WTC11 (cell line): ENCODE data around the gene ECHDC3. TPM values are rescaled to one million over a fixed set of nuclear protein-coding genes. Genes with fewer than 3 reads are reported as not detected.

Source experiments
- ATAC-seq: fragments of 200-7000 bp; cut with Tn5 transposase; 2 replicates; pipeline ENCODE4 v1.10.0; 2021; ENCODE audit warnings: mild to moderate bottlenecking, moderate library complexity
- CTCF ChIA-PET: fragments of 300-600 bp; sonication (Branson Sonifier 250); formaldehyde crosslinking; loops from one replicate; lab custom pipeline; 2021; ENCODE audit warnings: antibody characterized with exemption; lab: Charles Lee
- POLR2A ChIA-PET: fragments of 350-600 bp; sonication (Branson Sonifier 250); formaldehyde crosslinking; loops from one replicate; lab custom pipeline; 2021; ENCODE audit warnings: antibody characterized with exemption; lab: Charles Lee
- DNase-seq: peaks from one replicate; pipeline ENCODE4 v3.0.0; 2021; ENCODE audit warnings: low spot score
- H3K27ac Mint-ChIP-seq: 2 replicates; pipeline ENCODE4 v1.8.0; 2021; ENCODE audit warnings: mixed read lengths
- H3K27me3 Mint-ChIP-seq: 2 replicates; pipeline ENCODE4 v1.8.0; 2021; ENCODE audit warnings: low read depth, mild to moderate bottlenecking, moderate library complexity, mixed read lengths
- H3K36me3 Mint-ChIP-seq: 2 replicates; pipeline ENCODE4 v1.8.0; 2021; ENCODE audit warnings: mixed read lengths
- H3K4me1 Mint-ChIP-seq: 2 replicates; pipeline ENCODE4 v1.8.0; 2022; ENCODE audit warnings: mixed read lengths
- H3K4me3 Mint-ChIP-seq: 2 replicates; pipeline ENCODE4 v1.8.0; 2021; ENCODE audit warnings: mild to moderate bottlenecking, moderate library complexity, mixed read lengths
- H3K9me3 Mint-ChIP-seq: 2 replicates; pipeline ENCODE4 v1.8.0; 2021; ENCODE audit warnings: mixed read lengths
- CBFB ChIP-seq: sonication (generic); formaldehyde crosslinking; IDR thresholded peaks from 2 replicates; pipeline ENCODE4 v1.8.1; 2022; ENCODE audit warnings: mild to moderate bottlenecking, low read depth, missing genetic modification reagents
- ELF4 ChIP-seq: sonication (generic); formaldehyde crosslinking; IDR thresholded peaks from 2 replicates; pipeline ENCODE4 v1.8.1; 2022; ENCODE audit warnings: low read depth, mild to moderate bottlenecking, moderate library complexity, missing genetic modification reagents
- ESRRA ChIP-seq: sonication (generic); formaldehyde crosslinking; IDR thresholded peaks from 2 replicates; pipeline ENCODE4 v1.8.1; 2022; ENCODE audit warnings: mild to moderate bottlenecking, missing genetic modification reagents, borderline replicate concordance
- FOXJ3 ChIP-seq: sonication (generic); formaldehyde crosslinking; IDR thresholded peaks from 2 replicates; pipeline ENCODE4 v1.9.0; 2021; ENCODE audit warnings: missing genetic modification reagents, mild to moderate bottlenecking, borderline replicate concordance
- RORB ChIP-seq: fragments of 250-450 bp; sonication (Bioruptor Pico); IDR thresholded peaks from 2 replicates; pipeline ENCODE4 v1.9.0; 2021; ENCODE audit warnings: mild to moderate bottlenecking
- SP1 ChIP-seq: sonication (generic); formaldehyde crosslinking; conservative IDR thresholded peaks from 2 replicates; pipeline ENCODE4 v1.8.1; 2022; ENCODE audit warnings: missing genetic modification reagents
- ZNF121 ChIP-seq: sonication (generic); formaldehyde crosslinking; IDR thresholded peaks from 2 replicates; pipeline ENCODE4 v1.8.0; 2023; ENCODE audit warnings: missing genetic modification reagents
- ZNF317 ChIP-seq: sonication (generic); formaldehyde crosslinking; IDR thresholded peaks from 2 replicates; pipeline ENCODE4 v1.8.1; 2023; ENCODE audit warnings: low read depth, mild to moderate bottlenecking, moderate library complexity, missing genetic modification reagents, borderline replicate concordance
- ZNF532 ChIP-seq: fragments of 250-450 bp; sonication (Bioruptor Pico); IDR thresholded peaks from 2 replicates; pipeline ENCODE4 v1.9.0; 2021; ENCODE audit warnings: mild to moderate bottlenecking, borderline replicate concordance
- total RNA-seq: library from RNA; stranded (reverse); gene quantifications from 3 replicates; pipeline ENCODE4 v1.2.3, GENCODE V29; 2021
- TF ChIP-seq, protein P1 (sequence below): fragments of 250-450 bp; sonication (Bioruptor Pico); IDR thresholded peaks from 2 replicates; pipeline ENCODE4 v1.8.0; 2021; ENCODE audit warnings: mild to moderate bottlenecking
- TF ChIP-seq, protein P2 (sequence below): sonication (generic); formaldehyde crosslinking; IDR thresholded peaks from 2 replicates; pipeline ENCODE4 v1.8.0; 2023; ENCODE audit warnings: missing genetic modification reagents, mild to moderate bottlenecking, borderline replicate concordance
- TF ChIP-seq, protein P3 (sequence below): sonication (generic); formaldehyde crosslinking; IDR thresholded peaks from 2 replicates; pipeline ENCODE4 v1.8.1; 2023; ENCODE audit warnings: mild to moderate bottlenecking, missing genetic modification reagents, borderline replicate concordance
- TF ChIP-seq, protein P4 (sequence below): sonication (generic); formaldehyde crosslinking; IDR thresholded peaks from 2 replicates; pipeline ENCODE4 v1.8.1; 2022; ENCODE audit warnings: missing genetic modification reagents, borderline replicate concordance
- TF ChIP-seq, protein P5 (sequence below): fragments of 250-450 bp; sonication (Bioruptor Pico); IDR thresholded peaks from 2 replicates; pipeline ENCODE4 v1.9.0; 2021; ENCODE audit warnings: mild to moderate bottlenecking

Gene ECHDC3
- total RNA-seq, 1 experiment from 2014 or later, result 17.1 TPM

DNA sequence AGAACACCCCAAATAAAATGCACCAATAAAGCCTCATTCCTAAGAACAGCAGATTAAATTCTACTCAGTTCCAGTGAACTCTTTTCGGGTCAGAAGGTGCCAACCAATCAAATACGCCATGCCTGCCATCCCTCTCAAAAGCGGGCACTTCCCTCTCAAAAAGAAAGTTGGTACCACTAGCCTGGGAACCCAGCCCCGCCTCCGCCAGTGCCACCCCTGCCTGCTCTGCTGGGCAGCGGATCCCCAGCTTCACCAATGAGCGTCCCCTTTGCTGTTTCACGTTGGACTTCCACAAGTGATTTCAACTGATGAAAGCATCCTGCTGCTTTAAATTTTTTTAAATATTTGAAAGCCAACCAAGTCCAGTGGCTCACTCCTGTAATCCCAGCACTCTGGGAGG lies 47.8 kb downstream of the ECHDC3 start:
- Mint-ChIP-seq H3K4me1 (no peaks in the 10 kb centered on the region), H3K9me3 (peaks cover 9% of the 10 kb centered on the region), H3K4me3 (no peak overlapping the region), H3K36me3 (peaks cover 7% of the 10 kb centered on the region), H3K27ac (no peak overlapping the region), H3K27me3 (no peaks in the 10 kb centered on the region)
- DNase-seq (no peak), ATAC-seq (no peak)
- ChIA-PET CTCF (interaction anchor here (0.6 to 1.4 kb wide), 4 partner anchors 7 to 200 kb away, joined by 3 to 4 read pairs (median 3); no protein-coding TSS in a partner anchor), POLR2A (no interaction called here)
- TF ChIP-seq, protein P1, sequence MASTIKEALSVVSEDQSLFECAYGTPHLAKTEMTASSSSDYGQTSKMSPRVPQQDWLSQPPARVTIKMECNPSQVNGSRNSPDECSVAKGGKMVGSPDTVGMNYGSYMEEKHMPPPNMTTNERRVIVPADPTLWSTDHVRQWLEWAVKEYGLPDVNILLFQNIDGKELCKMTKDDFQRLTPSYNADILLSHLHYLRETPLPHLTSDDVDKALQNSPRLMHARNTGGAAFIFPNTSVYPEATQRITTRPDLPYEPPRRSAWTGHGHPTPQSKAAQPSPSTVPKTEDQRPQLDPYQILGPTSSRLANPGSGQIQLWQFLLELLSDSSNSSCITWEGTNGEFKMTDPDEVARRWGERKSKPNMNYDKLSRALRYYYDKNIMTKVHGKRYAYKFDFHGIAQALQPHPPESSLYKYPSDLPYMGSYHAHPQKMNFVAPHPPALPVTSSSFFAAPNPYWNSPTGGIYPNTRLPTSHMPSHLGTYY, result no peak
- TF ChIP-seq SP1 (CRISPR knock-in tag) (no peak), ZNF317 (CRISPR knock-in tag) (no peak), ESRRA (no peak)
- TF ChIP-seq, protein P2, sequence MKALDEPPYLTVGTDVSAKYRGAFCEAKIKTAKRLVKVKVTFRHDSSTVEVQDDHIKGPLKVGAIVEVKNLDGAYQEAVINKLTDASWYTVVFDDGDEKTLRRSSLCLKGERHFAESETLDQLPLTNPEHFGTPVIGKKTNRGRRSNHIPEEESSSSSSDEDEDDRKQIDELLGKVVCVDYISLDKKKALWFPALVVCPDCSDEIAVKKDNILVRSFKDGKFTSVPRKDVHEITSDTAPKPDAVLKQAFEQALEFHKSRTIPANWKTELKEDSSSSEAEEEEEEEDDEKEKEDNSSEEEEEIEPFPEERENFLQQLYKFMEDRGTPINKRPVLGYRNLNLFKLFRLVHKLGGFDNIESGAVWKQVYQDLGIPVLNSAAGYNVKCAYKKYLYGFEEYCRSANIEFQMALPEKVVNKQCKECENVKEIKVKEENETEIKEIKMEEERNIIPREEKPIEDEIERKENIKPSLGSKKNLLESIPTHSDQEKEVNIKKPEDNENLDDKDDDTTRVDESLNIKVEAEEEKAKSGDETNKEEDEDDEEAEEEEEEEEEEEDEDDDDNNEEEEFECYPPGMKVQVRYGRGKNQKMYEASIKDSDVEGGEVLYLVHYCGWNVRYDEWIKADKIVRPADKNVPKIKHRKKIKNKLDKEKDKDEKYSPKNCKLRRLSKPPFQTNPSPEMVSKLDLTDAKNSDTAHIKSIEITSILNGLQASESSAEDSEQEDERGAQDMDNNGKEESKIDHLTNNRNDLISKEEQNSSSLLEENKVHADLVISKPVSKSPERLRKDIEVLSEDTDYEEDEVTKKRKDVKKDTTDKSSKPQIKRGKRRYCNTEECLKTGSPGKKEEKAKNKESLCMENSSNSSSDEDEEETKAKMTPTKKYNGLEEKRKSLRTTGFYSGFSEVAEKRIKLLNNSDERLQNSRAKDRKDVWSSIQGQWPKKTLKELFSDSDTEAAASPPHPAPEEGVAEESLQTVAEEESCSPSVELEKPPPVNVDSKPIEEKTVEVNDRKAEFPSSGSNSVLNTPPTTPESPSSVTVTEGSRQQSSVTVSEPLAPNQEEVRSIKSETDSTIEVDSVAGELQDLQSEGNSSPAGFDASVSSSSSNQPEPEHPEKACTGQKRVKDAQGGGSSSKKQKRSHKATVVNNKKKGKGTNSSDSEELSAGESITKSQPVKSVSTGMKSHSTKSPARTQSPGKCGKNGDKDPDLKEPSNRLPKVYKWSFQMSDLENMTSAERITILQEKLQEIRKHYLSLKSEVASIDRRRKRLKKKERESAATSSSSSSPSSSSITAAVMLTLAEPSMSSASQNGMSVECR (CRISPR knock-in tag), result no peak

- no peak for DNase-seq
- ChIA-PET CTCF (interaction anchor here (1.5 to 3.5 kb wide), 3 partner anchors 11 to 193 kb away, joined by 3 to 24 read pairs (median 6); no protein-coding TSS in a partner anchor), POLR2A (no interaction called here)
- TF ChIP-seq ZNF532 (CRISPR knock-in tag) (no peak), CBFB (CRISPR knock-in tag) (no peak), FOXJ3 (no peak), ZNF317 (CRISPR knock-in tag) (no peak), RORB (CRISPR knock-in tag) (no peak), ZNF121 (CRISPR knock-in tag) (no peak), ELF4 (CRISPR knock-in tag) (no peak)
- TF ChIP-seq, protein P3, sequence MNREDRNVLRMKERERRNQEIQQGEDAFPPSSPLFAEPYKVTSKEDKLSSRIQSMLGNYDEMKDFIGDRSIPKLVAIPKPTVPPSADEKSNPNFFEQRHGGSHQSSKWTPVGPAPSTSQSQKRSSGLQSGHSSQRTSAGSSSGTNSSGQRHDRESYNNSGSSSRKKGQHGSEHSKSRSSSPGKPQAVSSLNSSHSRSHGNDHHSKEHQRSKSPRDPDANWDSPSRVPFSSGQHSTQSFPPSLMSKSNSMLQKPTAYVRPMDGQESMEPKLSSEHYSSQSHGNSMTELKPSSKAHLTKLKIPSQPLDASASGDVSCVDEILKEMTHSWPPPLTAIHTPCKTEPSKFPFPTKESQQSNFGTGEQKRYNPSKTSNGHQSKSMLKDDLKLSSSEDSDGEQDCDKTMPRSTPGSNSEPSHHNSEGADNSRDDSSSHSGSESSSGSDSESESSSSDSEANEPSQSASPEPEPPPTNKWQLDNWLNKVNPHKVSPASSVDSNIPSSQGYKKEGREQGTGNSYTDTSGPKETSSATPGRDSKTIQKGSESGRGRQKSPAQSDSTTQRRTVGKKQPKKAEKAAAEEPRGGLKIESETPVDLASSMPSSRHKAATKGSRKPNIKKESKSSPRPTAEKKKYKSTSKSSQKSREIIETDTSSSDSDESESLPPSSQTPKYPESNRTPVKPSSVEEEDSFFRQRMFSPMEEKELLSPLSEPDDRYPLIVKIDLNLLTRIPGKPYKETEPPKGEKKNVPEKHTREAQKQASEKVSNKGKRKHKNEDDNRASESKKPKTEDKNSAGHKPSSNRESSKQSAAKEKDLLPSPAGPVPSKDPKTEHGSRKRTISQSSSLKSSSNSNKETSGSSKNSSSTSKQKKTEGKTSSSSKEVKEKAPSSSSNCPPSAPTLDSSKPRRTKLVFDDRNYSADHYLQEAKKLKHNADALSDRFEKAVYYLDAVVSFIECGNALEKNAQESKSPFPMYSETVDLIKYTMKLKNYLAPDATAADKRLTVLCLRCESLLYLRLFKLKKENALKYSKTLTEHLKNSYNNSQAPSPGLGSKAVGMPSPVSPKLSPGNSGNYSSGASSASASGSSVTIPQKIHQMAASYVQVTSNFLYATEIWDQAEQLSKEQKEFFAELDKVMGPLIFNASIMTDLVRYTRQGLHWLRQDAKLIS, result no peak
- TF ChIP-seq, protein P4, sequence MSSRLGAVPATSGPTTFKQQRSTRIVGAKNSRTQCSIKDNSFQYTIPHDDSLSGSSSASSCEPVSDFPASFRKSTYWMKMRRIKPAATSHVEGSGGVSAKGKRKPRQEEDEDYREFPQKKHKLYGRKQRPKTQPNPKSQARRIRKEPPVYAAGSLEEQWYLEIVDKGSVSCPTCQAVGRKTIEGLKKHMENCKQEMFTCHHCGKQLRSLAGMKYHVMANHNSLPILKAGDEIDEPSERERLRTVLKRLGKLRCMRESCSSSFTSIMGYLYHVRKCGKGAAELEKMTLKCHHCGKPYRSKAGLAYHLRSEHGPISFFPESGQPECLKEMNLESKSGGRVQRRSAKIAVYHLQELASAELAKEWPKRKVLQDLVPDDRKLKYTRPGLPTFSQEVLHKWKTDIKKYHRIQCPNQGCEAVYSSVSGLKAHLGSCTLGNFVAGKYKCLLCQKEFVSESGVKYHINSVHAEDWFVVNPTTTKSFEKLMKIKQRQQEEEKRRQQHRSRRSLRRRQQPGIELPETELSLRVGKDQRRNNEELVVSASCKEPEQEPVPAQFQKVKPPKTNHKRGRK, result no peak
- TF ChIP-seq, protein P5, sequence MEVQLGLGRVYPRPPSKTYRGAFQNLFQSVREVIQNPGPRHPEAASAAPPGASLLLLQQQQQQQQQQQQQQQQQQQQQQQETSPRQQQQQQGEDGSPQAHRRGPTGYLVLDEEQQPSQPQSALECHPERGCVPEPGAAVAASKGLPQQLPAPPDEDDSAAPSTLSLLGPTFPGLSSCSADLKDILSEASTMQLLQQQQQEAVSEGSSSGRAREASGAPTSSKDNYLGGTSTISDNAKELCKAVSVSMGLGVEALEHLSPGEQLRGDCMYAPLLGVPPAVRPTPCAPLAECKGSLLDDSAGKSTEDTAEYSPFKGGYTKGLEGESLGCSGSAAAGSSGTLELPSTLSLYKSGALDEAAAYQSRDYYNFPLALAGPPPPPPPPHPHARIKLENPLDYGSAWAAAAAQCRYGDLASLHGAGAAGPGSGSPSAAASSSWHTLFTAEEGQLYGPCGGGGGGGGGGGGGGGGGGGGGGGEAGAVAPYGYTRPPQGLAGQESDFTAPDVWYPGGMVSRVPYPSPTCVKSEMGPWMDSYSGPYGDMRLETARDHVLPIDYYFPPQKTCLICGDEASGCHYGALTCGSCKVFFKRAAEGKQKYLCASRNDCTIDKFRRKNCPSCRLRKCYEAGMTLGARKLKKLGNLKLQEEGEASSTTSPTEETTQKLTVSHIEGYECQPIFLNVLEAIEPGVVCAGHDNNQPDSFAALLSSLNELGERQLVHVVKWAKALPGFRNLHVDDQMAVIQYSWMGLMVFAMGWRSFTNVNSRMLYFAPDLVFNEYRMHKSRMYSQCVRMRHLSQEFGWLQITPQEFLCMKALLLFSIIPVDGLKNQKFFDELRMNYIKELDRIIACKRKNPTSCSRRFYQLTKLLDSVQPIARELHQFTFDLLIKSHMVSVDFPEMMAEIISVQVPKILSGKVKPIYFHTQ (CRISPR knock-in tag), result no peak
Observed at GRCh38 chr10:11793762-11794479, 51.7 kb downstream of the ECHDC3 start.

More at GRCh38 chr10:11793762-11794479, 51.7 kb downstream of the ECHDC3 start:
- H3K9me3 Mint-ChIP-seq, result peaks cover 9% of the 10 kb centered on the region
- H3K36me3 Mint-ChIP-seq, result peaks cover 7% of the 10 kb centered on the region
- H3K4me1 Mint-ChIP-seq, result peaks cover 19% of the 10 kb centered on the region
- no peaks in the 10 kb centered on the region for H3K27me3 Mint-ChIP-seq
- no peak overlapping the region for H3K27ac Mint-ChIP-seq
- no peak for ATAC-seq
- no peak overlapping the region for H3K4me3 Mint-ChIP-seq
